K562 (cell line): ENCODE measurements around the gene NTNG1. TPM values are rescaled to one million over a fixed set of nuclear protein-coding genes. Genes with fewer than 3 reads are reported as not detected.
A peak's percentile ranks its signal among the peaks of the same experiment; 100 is the strongest.

ENCODE experiments used
- ATAC-seq: fragments of 200-7000 bp; cut with Tn5 transposase; 3 replicates; pipeline ENCODE4 v1.9.1; 2020; ENCODE audit warnings: moderate library complexity
- BruUV-seq: library from RNA; stranded (reverse); fragments of 400-500 nt; replicated peaks from 2 replicates; lab custom pipeline; 2021; lab: Mats Ljungman, UMichigan
- CTCF ChIA-PET: fragments of 300-600 bp; formaldehyde crosslinking; extraction: SDS; loops from one replicate; lab custom pipeline; 2021; ENCODE audit warnings: low intra/inter-chr PET ratio; lab: Yijun Ruan, JAX
- POLR2A ChIA-PET: fragments of 300-600, 350-650 bp; sonication (Branson Sonifier 250); formaldehyde crosslinking; extraction: SDS; loops from one replicate; lab custom pipeline; 2021; ENCODE audit warnings: antibody characterized with exemption, inconsistent platforms; lab: Yijun Ruan, JAX
- DNase-seq, 4 experiments: peaks; one replicate each; pipeline versions ENCODE4 v3.0.0 to v3.0.0-alpha.2; 2011 to 2018; ENCODE audit warnings: low spot score in 3 of 4, mixed read lengths in 3 of 4; ENCODE audit errors: extremely low read depth in 1 of 4
- FAIRE-seq: peaks from 2 replicates; lab custom pipeline; 2011; peaks lifted over from hg19 to GRCh38; lab: Jason Lieb, UNC
- H2AFZ ChIP-seq: 2 replicates; pipeline ENCODE4 v1.6.0; 2011; ENCODE audit warnings: low read depth, low read length, control low read depth, inconsistent platforms
- H3K27ac ChIP-seq: fragments of 200-600 bp; 3 replicates; pipeline ENCODE4 v1.8.0; 2011; ENCODE audit warnings: low read depth, mild to moderate bottlenecking, control low read depth, inconsistent platforms, low read length, moderate library complexity, mixed read lengths; ENCODE audit errors: extremely low read depth
- H3K27me3 ChIP-seq, 2 experiments: fragments of 300-600 bp in 1 of 2; 2 replicates in 1 of 2; 3 replicates in 1 of 2; pipeline versions ENCODE4 v1.6.0 to v1.8.0; 2011; ENCODE audit warnings: inconsistent platforms in 2 of 2, low read length in 2 of 2, mild to moderate bottlenecking in 1 of 2, mixed read lengths in 1 of 2, moderate library complexity in 1 of 2; ENCODE audit not compliant: control insufficient read depth in 2 of 2, insufficient read depth in 2 of 2
- H3K36me3 ChIP-seq: fragments of 300-600 bp; 3 replicates; pipeline ENCODE4 v1.8.0; 2011; ENCODE audit warnings: mild to moderate bottlenecking, low read length, inconsistent platforms; ENCODE audit not compliant: control insufficient read depth, insufficient read depth
- H3K4me1 ChIP-seq, 2 experiments: fragments of 200-600 bp in 1 of 2; replicated peaks in 1 of 2; 2 replicates in 1 of 2; 3 replicates in 1 of 2; pipeline versions ENCODE4 v1.5.1 to v1.8.0; 2011; ENCODE audit warnings: inconsistent platforms in 2 of 2, low read length in 2 of 2, mild to moderate bottlenecking in 1 of 2, mixed read lengths in 1 of 2, moderate library complexity in 1 of 2; ENCODE audit not compliant: control insufficient read depth in 2 of 2, insufficient read depth in 2 of 2
- H3K4me2 ChIP-seq: 2 replicates; pipeline ENCODE4 v1.6.1; 2011; ENCODE audit warnings: low read length, control low read depth, inconsistent platforms, mixed read lengths; ENCODE audit not compliant: insufficient read depth
- H3K4me3 ChIP-seq: fragments of 200-600 bp; sonication (generic), shearing (Covaris generic); 2 replicates; pipeline ENCODE4 v1.5.1; 2016; ENCODE audit warnings: control low read depth, inconsistent platforms
- H3K79me2 ChIP-seq: fragments of 200-600 bp; 3 replicates; pipeline ENCODE4 v1.8.0; 2011; ENCODE audit warnings: low read length, inconsistent platforms; ENCODE audit not compliant: control insufficient read depth, insufficient read depth
- H3K9ac ChIP-seq, 2 experiments: 2 replicates each; pipeline versions ENCODE4 v1.6.0 to v1.6.1; 2011; ENCODE audit warnings: low read depth in 2 of 2, low read length in 2 of 2, control low read depth in 1 of 2, inconsistent platforms in 1 of 2, mild to moderate bottlenecking in 1 of 2, mixed read lengths in 1 of 2; ENCODE audit not compliant: insufficient read depth in 1 of 2
- H3K9me1 ChIP-seq: one replicate; pipeline ENCODE4 v1.6.0; 2011; ENCODE audit warnings: inconsistent platforms, mild to moderate bottlenecking, low read length, moderate library complexity; ENCODE audit not compliant: control insufficient read depth, insufficient read depth
- H3K9me3 ChIP-seq: replicated peaks from 2 replicates; pipeline ENCODE4 v1.5.1; 2011; ENCODE audit warnings: low read depth, low read length, inconsistent platforms; ENCODE audit not compliant: control insufficient read depth, insufficient read depth
- H4K20me1 ChIP-seq: replicated peaks from 2 replicates; pipeline ENCODE4 v1.6.1; 2011; ENCODE audit warnings: low read length, inconsistent platforms, mixed read lengths; ENCODE audit not compliant: control insufficient read depth, insufficient read depth
- COPS2 ChIP-seq: fragments of 450-650 bp; conservative IDR thresholded peaks from 2 replicates; pipeline ENCODE4 v1.6.1; 2016; ENCODE audit warnings: mild to moderate bottlenecking, moderate library complexity
- SMARCA4 ChIP-seq: fragments of 450-650 bp; IDR thresholded peaks from 2 replicates; pipeline ENCODE4 v1.6.1; 2016
- ZNF507 ChIP-seq: conservative IDR thresholded peaks from 2 replicates; pipeline ENCODE4 v1.6.1; 2017; ENCODE audit warnings: missing genetic modification characterization, missing compliant biosample characterization
- WGBS: fragments of 100-300 bp; shearing (Covaris generic); methylation state at CpG from one replicate; pipeline ENCODE4 v1.1.6; 2016; ENCODE audit warnings: low coverage, mixed read lengths; ENCODE audit not compliant: insufficient coverage; ENCODE audit errors: missing lambda C conversion rate; 5-methylcytosine and 5-hydroxymethylcytosine counted together
- in situ Hi-C: fragments of 300-500 bp; cut with MboI; formaldehyde crosslinking; loops from 4 replicates; pipeline ENCODE4 v1.15.0; 2018; ENCODE audit warnings: inconsistent platforms, mixed read lengths
- intact Hi-C: fragments of 100-400 bp; cut with micrococcal nuclease; formaldehyde crosslinking; loops from 2 replicates; pipeline ENCODE4 v1.14.2; 2022
- polyA plus RNA-seq, 8 experiments: library from polyadenylated mRNA; depleted of rRNA in 4 of 8; stranded (reverse) in 5 of 8; unstranded in 3 of 8; fragments of >200 nt; fragmentation: Nextera tagmentation in 2 of 8; fragmentation: Illumina TruSeq in 1 of 8; extraction: Ambion mirVana in 2 of 8; extraction: Trizol in 1 of 8; gene quantifications; 2 replicates each; pipeline versions ENCODE4 v1.2.1 to v1.2.3, GENCODE V29; 2011 to 2014; ENCODE audit warnings: inconsistent platforms in 1 of 8, missing spikeins in 1 of 8
- total RNA-seq, 7 experiments: library from RNA; depleted of rRNA in 6 of 7; stranded (reverse); fragments of >200 nt in 6 of 7; fragmentation: Illumina TruSeq in 2 of 7; extraction: Trizol in 2 of 7; gene quantifications; 2 replicates each; pipeline versions ENCODE4 v1.2.1 to v1.2.3, GENCODE V29; 2011 to 2021; ENCODE audit warnings: low replicate concordance in 1 of 7
- TF ChIP-seq, protein P1 (sequence below), 3 experiments: fragments of 200-800 bp in 1 of 3; fragments of 250-450 bp in 1 of 3; fragments of 450-650 bp in 1 of 3; sonication (Bioruptor Pico) in 1 of 3; sonication (Bioruptor generic) in 1 of 3; formaldehyde crosslinking in 1 of 3; IDR thresholded peaks; 2 replicates each; pipeline versions ENCODE4 v1.6.1 to v1.8.0; 2016 to 2022; ENCODE audit warnings: mild to moderate bottlenecking in 2 of 3, missing genetic modification characterization in 2 of 3, missing compliant biosample characterization in 1 of 3, moderate library complexity in 1 of 3

The NTNG1 gene
- total and polyA plus RNA-seq, 9 of the 15 experiments (the other 6 are each of a cell fraction or from before 2014, with no cell fraction given): not detected

GRCh38 chr1:107202007-107202406 lies 61.2 kb downstream of the NTNG1 start:
- no peak overlapping the region for H3K4me2 ChIP-seq
- FAIRE-seq: no peak
- ATAC-seq: no peak
- H3K9ac ChIP-seq: no peak overlapping the region
- BruUV-seq: no TSS peak
- 0% methylated on average over 1 of the region's 1 CpG for WGBS
- intact Hi-C loops: no loop called here
- DNase-seq: no peak
- in situ Hi-C loops: no loop called here
- no peak overlapping the region for H2AFZ ChIP-seq
- no peaks in the 10 kb centered on the region for H3K9me3 ChIP-seq
- ChIA-PET POLR2A (no interaction called here), CTCF (no interaction called here)
- H3K4me3 ChIP-seq: no peak overlapping the region
- H3K27ac ChIP-seq: no peak overlapping the region
- no peaks in the 10 kb centered on the region for H3K36me3 ChIP-seq
- H3K9me1 ChIP-seq: no peaks in the 10 kb centered on the region
- H4K20me1 ChIP-seq: no peaks in the 10 kb centered on the region
- no peak for TF ChIP-seq COPS2
- peak; percentile 94 for TF ChIP-seq ZNF507 (tag)
- no peaks in the 10 kb centered on the region for H3K79me2 ChIP-seq
- H3K4me1 ChIP-seq: no peaks in the 10 kb centered on the region
- no peaks in the 10 kb centered on the region for H3K27me3 ChIP-seq

DNA sequence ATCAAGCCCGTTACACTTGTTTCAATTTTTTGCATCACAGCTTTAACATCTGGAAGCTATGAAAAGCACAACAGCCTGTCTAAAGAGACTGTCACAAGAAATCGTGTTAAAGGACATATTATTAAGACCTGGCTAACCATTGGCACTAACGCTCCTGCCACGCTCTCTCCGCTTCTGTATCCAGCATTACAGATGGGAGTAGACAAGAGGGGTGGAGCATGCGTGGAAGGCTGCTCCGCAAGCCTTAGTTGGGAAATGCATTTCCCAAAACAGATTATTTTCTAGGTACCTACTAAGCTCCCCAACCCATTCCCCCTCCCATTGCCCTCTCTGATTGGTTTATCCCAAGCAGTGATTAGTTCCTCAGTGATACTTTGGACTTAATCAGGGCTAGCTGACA lies 72.4 kb downstream of the NTNG1 start:
- peaks cover 2% of the 10 kb centered on the region; the same call in 1 of the 2 replicates for H3K9me3 ChIP-seq
- POLR2A ChIA-PET: no interaction called here
- TF ChIP-seq SMARCA4: no peak
- TF ChIP-seq, protein P1, sequence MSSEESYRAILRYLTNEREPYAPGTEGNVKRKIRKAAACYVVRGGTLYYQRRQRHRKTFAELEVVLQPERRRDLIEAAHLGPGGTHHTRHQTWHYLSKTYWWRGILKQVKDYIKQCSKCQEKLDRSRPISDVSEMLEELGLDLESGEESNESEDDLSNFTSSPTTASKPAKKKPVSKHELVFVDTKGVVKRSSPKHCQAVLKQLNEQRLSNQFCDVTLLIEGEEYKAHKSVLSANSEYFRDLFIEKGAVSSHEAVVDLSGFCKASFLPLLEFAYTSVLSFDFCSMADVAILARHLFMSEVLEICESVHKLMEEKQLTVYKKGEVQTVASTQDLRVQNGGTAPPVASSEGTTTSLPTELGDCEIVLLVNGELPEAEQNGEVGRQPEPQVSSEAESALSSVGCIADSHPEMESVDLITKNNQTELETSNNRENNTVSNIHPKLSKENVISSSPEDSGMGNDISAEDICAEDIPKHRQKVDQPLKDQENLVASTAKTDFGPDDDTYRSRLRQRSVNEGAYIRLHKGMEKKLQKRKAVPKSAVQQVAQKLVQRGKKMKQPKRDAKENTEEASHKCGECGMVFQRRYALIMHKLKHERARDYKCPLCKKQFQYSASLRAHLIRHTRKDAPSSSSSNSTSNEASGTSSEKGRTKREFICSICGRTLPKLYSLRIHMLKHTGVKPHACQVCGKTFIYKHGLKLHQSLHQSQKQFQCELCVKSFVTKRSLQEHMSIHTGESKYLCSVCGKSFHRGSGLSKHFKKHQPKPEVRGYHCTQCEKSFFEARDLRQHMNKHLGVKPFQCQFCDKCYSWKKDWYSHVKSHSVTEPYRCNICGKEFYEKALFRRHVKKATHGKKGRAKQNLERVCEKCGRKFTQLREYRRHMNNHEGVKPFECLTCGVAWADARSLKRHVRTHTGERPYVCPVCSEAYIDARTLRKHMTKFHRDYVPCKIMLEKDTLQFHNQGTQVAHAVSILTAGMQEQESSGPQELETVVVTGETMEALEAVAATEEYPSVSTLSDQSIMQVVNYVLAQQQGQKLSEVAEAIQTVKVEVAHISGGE (CRISPR knock-in tag; IDR thresholded peaks at IDR 0.05): peak in 1 of 3 experiments; percentile 65; a peak in 2 of 6 replicates
- TF ChIP-seq, all 486 proteins: peak for 1
- no peaks in the 10 kb centered on the region for H3K36me3 ChIP-seq
- no TSS peak for BruUV-seq
- no peak overlapping the region for H2AFZ ChIP-seq
- H4K20me1 ChIP-seq: no peaks in the 10 kb centered on the region
- H3K9me1 ChIP-seq: no peaks in the 10 kb centered on the region
- no peaks in the 10 kb centered on the region for H3K79me2 ChIP-seq
- no peak overlapping the region for H3K4me2 ChIP-seq
- FAIRE-seq (no peak), DNase-seq (no peak), ATAC-seq (no peak)
- intact Hi-C loops (no loop called here), in situ Hi-C loops (no loop called here)
- H3K27me3 ChIP-seq: no peaks in the 10 kb centered on the region
- H3K9ac ChIP-seq: no peak overlapping the region
- H3K4me3 ChIP-seq: no peak overlapping the region
- CTCF ChIA-PET: no interaction called here
- H3K27ac ChIP-seq: no peak overlapping the region
- H3K4me1 ChIP-seq: no peaks in the 10 kb centered on the region
- WGBS: 6% methylated on average over 7 of the region's 7 CpGs
